ENCODE data around the gene CMTM2. TPM values are rescaled to one million over a fixed set of nuclear protein-coding genes. Genes with fewer than 3 reads are reported as not detected.

CMTM2 gene
- total and polyA plus RNA-seq, 2 experiments from 2014 or later, result 0.88 TPM; not detected in 1

- TF ChIP-seq CTCF (IDR thresholded peaks at IDR 0.05; ENCODE audit: low read depth, low read length), result no peak
- Histone ChIP-seq H3K4me3 (no peak overlapping the region), H3K4me1 (ENCODE audit: low read depth) (peaks cover 7% of the 10 kb centered on the region), H3K27me3 (no peaks in the 10 kb centered on the region), H3K36me3 (no peaks in the 10 kb centered on the region), H3K9me3 (ENCODE audit: low read depth) (no peaks in the 10 kb centered on the region), H3K27ac (no peak overlapping the region)
- DNase-seq (ENCODE audit: low read depth in 1 of 2, low spot score in 1 of 2), result no peak
Observed at GRCh38 chr16:66554495-66554894, 24.8 kb upstream of the CMTM2 start.

GRCh38 chr16:66560107-66560506 is 19.2 kb upstream of the CMTM2 start:
- Histone ChIP-seq H3K27me3 (no peaks in the 10 kb centered on the region), H3K9me3 (ENCODE audit: low read depth) (no peaks in the 10 kb centered on the region), H3K4me3 (no peak overlapping the region), H3K36me3 (no peaks in the 10 kb centered on the region), H3K27ac (no peak overlapping the region), H3K4me1 (ENCODE audit: low read depth) (peaks cover 5% of the 10 kb centered on the region)
- no peak for DNase-seq (ENCODE audit: low read depth in 1 of 2, low spot score in 1 of 2)
- no peak for TF ChIP-seq CTCF (IDR thresholded peaks at IDR 0.05; ENCODE audit: low read depth, low read length)

- no peak for TF ChIP-seq CTCF (IDR thresholded peaks at IDR 0.05; ENCODE audit: low read depth, low read length)
- no peak overlapping the region for H3K4me3 ChIP-seq
- DNase-seq (ENCODE audit: low read depth in 1 of 2, low spot score in 1 of 2), result no peak
- no peaks in the 10 kb centered on the region for H3K9me3 ChIP-seq (ENCODE audit: low read depth)
- H3K36me3 ChIP-seq, result no peaks in the 10 kb centered on the region
- peaks cover 5% of the 10 kb centered on the region for H3K4me1 ChIP-seq (ENCODE audit: low read depth)
- no peaks in the 10 kb centered on the region for H3K27me3 ChIP-seq
- H3K27ac ChIP-seq, result no peak overlapping the region
Observed at GRCh38 chr16:66561381-66562080, 17.7 kb upstream of the CMTM2 start.

GRCh38 chr16:66562409-66562808 is 16.9 kb upstream of the CMTM2 start:
- no peak for TF ChIP-seq CTCF (IDR thresholded peaks at IDR 0.05; ENCODE audit: low read depth, low read length)
- no peaks in the 10 kb centered on the region for H3K9me3 ChIP-seq (ENCODE audit: low read depth)
- no peak for DNase-seq (ENCODE audit: low read depth in 1 of 2, low spot score in 1 of 2)
- no peaks in the 10 kb centered on the region for H3K36me3 ChIP-seq
- H3K27me3 ChIP-seq, result no peaks in the 10 kb centered on the region
- peaks cover 5% of the 10 kb centered on the region for H3K4me1 ChIP-seq (ENCODE audit: low read depth)
- no peak overlapping the region for H3K27ac ChIP-seq
- no peak overlapping the region for H3K4me3 ChIP-seq

GRCh38 chr16:66562986-66563385 is 16.3 kb upstream of the CMTM2 start:
- Histone ChIP-seq H3K4me1 (ENCODE audit: low read depth) (peaks cover 5% of the 10 kb centered on the region), H3K27ac (no peak overlapping the region), H3K9me3 (ENCODE audit: low read depth) (no peaks in the 10 kb centered on the region), H3K4me3 (no peak overlapping the region), H3K36me3 (no peaks in the 10 kb centered on the region), H3K27me3 (no peaks in the 10 kb centered on the region)
- DNase-seq (ENCODE audit: low read depth in 1 of 2, low spot score in 1 of 2), result no peak
- no peak for TF ChIP-seq CTCF (IDR thresholded peaks at IDR 0.05; ENCODE audit: low read depth, low read length)

All from cardiac muscle cell (in vitro differentiated cells and primary cell).